Osteocyte (in vitro differentiated cells): Measurements from ENCODE around the gene DOC2A. TPM values are rescaled to one million over a fixed set of nuclear protein-coding genes. Genes with fewer than 3 reads are reported as not detected.

Experiments used
- DNase-seq: peaks from one replicate; pipeline ENCODE4 v3.0.0; 2021; ENCODE audit warnings: mixed read lengths; ENCODE audit not compliant: unreplicated experiment; ENCODE audit errors: extremely low spot score
- H3K27ac Mint-ChIP-seq: one replicate; pipeline ENCODE4 v1.8.0; 2021; ENCODE audit warnings: mild to moderate bottlenecking, mixed read lengths; ENCODE audit not compliant: unreplicated experiment
- H3K27me3 Mint-ChIP-seq: one replicate; pipeline ENCODE4 v1.8.0; 2021; ENCODE audit warnings: mixed read lengths; ENCODE audit not compliant: unreplicated experiment
- H3K36me3 Mint-ChIP-seq: one replicate; pipeline ENCODE4 v1.8.0; 2021; ENCODE audit warnings: mixed read lengths; ENCODE audit not compliant: unreplicated experiment
- H3K4me1 Mint-ChIP-seq: one replicate; pipeline ENCODE4 v1.8.0; 2021; ENCODE audit warnings: mixed read lengths; ENCODE audit not compliant: unreplicated experiment
- H3K4me3 Mint-ChIP-seq: one replicate; pipeline ENCODE4 v1.8.0; 2021; ENCODE audit warnings: mild to moderate bottlenecking, moderate library complexity, mixed read lengths; ENCODE audit not compliant: unreplicated experiment
- H3K9me3 Mint-ChIP-seq: one replicate; pipeline ENCODE4 v1.8.0; 2021; ENCODE audit warnings: mixed read lengths; ENCODE audit not compliant: unreplicated experiment
- CTCF ChIP-seq: fragments of 200-600 bp; sonication (generic); IDR thresholded peaks from 2 replicates; pipeline ENCODE4 v1.5.0; 2021; ENCODE audit warnings: antibody characterized with exemption, mild to moderate bottlenecking, moderate library complexity
- total RNA-seq: library from RNA; stranded (reverse); gene quantifications from 2 replicates; pipeline ENCODE4 v1.2.1, GENCODE V29; 2021

The DOC2A gene
- total RNA-seq, 1 donor from 2014 or later = 1.3 TPM

- no peak for TF ChIP-seq CTCF
- Mint-ChIP-seq H3K9me3 (no peaks in the 10 kb centered on the region), H3K27ac (no peak overlapping the region), H3K27me3 (peaks cover 38% of the 10 kb centered on the region), H3K4me1 (peaks cover 8% of the 10 kb centered on the region), H3K4me3 (no peak overlapping the region), H3K36me3 (no peaks in the 10 kb centered on the region)
- no peak for DNase-seq
These were observed 17.0 kb upstream of the DOC2A start for GRCh38 chr16:30027588-30028437.

- Mint-ChIP-seq H3K36me3 (no peaks in the 10 kb centered on the region), H3K4me1 (peaks cover 3% of the 10 kb centered on the region), H3K9me3 (no peaks in the 10 kb centered on the region), H3K27me3 (peaks cover 33% of the 10 kb centered on the region), H3K27ac (no peak overlapping the region), H3K4me3 (no peak overlapping the region)
- TF ChIP-seq CTCF = no peak
- DNase-seq = no peak
These were observed 15.6 kb upstream of the DOC2A start for GRCh38 chr16:30026449-30026848.

- TF ChIP-seq CTCF = no peak
- no peaks in the 10 kb centered on the region for H3K36me3 Mint-ChIP-seq
- H3K4me3 Mint-ChIP-seq = no peak overlapping the region
- no peaks in the 10 kb centered on the region for H3K9me3 Mint-ChIP-seq
- no peak for DNase-seq
- no peak overlapping the region for H3K27ac Mint-ChIP-seq
- H3K4me1 Mint-ChIP-seq = peaks cover 8% of the 10 kb centered on the region
- H3K27me3 Mint-ChIP-seq = peaks cover 33% of the 10 kb centered on the region
These were observed 14.7 kb upstream of the DOC2A start for GRCh38 chr16:30025574-30025973.

DNA sequence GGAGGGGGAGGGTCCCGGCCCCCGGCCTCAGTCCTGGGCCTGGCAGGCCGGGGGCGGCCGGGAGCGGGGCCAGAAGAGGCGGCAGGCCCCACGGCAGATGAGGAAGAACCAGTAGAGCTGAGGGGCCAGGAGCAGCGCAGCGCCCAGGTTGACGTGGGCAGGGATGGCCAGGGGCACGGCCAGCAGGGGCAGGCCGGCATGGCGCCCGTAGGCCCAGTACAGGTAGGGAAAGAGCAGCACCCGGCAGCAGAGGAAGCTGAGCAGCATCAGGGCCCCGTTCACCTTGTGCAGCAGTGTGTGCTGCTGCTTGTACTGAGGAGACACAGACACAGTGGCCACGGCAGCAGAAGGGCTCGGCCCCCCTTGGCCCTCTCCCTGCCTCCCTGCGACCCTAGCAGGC, 14.3 kb upstream of the DOC2A start:
- Mint-ChIP-seq H3K9me3 (no peaks in the 10 kb centered on the region), H3K36me3 (no peaks in the 10 kb centered on the region), H3K4me3 (no peak overlapping the region), H3K4me1 (peaks cover 6% of the 10 kb centered on the region), H3K27me3 (peaks cover 30% of the 10 kb centered on the region), H3K27ac (no peak overlapping the region)
- no peak for TF ChIP-seq CTCF
- no peak for DNase-seq

DNA sequence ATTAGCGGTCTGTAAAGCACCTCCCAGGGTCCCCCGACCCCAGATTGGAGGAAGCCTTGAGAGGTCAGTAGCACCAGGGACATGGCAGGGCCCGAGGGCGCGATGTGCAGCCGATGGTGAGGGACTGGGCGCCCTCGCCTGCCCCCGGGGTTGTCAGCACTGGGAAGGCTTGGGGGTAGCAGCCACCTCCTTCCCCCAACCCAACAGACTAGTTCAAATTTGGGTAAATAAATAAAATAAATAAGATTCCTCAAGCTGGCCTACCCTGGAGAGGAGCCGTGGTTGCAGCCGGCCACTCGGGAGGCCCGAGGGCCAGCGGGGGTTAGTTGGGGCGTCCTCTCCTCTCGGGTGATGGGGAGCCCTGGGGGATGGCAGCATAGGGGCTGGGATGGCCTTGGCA, 13.6 kb upstream of the DOC2A start:
- Mint-ChIP-seq H3K4me3 (no peak overlapping the region), H3K27ac (no peak overlapping the region), H3K4me1 (peaks cover 6% of the 10 kb centered on the region), H3K36me3 (no peaks in the 10 kb centered on the region), H3K27me3 (peaks cover 23% of the 10 kb centered on the region), H3K9me3 (no peaks in the 10 kb centered on the region)
- no peak for TF ChIP-seq CTCF
- no peak for DNase-seq
